ENCODE results near the gene IL12A.

DNA sequence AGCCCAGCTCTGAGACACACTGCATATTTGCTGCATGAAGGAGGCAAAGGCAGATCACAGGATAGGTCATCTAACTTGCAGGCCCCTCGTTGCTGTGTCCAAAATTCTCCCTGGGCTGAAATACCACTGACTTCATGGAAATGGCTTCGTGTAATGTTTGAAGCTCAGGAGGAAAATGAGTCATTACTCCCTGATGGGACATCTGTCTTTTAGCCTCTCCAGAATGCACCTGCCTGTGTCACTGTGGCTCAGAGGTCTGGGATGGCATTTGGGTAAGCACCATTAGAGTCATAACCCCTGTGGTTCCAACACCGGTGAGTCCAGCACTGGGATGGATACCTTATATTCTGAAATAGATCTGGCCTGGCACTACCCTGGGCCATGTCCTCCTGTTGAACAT is 51.5 kb downstream of the IL12A start:
- TF ChIP-seq RAD21 (IDR thresholded peaks at IDR 0.05; ENCODE audit: insufficient read depth, low read depth, low read length) (no peak), EGR1 (IDR thresholded peaks at IDR 0.05; ENCODE audit: borderline replicate concordance in 1 of 2, low read depth in 2 of 2, low read length in 2 of 2) (no peak), SRF (IDR thresholded peaks at IDR 0.05; ENCODE audit: low read depth in 2 of 2, low read length in 2 of 2) (no peak), FOXK2 (IDR thresholded peaks at IDR 0.05) (no peak)
